Skeletal muscle tissue (tissue), 4 donors: Measurements from ENCODE around the gene COQ7. TPM values are rescaled to one million over a fixed set of nuclear protein-coding genes. Genes with fewer than 3 reads are reported as not detected.

Source experiments
- H3K27ac ChIP-seq: one replicate; pipeline ENCODE4 v1.7.0; 2013; ENCODE audit warnings: mild to moderate bottlenecking, low read depth, low read length, inconsistent platforms
- H3K27me3 ChIP-seq, 3 donors: one replicate each; pipeline ENCODE4 v1.7.0; 2013; ENCODE audit warnings: low read length in 3 of 3; ENCODE audit not compliant: control insufficient read depth in 3 of 3, insufficient read depth in 3 of 3
- H3K36me3 ChIP-seq, 3 donors: one replicate each; pipeline ENCODE4 v1.7.0; 2013; ENCODE audit warnings: low read length in 3 of 3; ENCODE audit not compliant: control insufficient read depth in 3 of 3, insufficient read depth in 3 of 3
- H3K4me1 ChIP-seq, 3 donors: one replicate each; pipeline ENCODE4 v1.7.0; 2013; ENCODE audit warnings: low read length in 3 of 3, mild to moderate bottlenecking in 3 of 3; ENCODE audit not compliant: control insufficient read depth in 3 of 3, insufficient read depth in 3 of 3
- H3K4me3 ChIP-seq, 3 donors: one replicate each; pipeline ENCODE4 v1.7.0; 2013; ENCODE audit warnings: low read length in 3 of 3
- H3K9ac ChIP-seq, 3 donors: one replicate each; pipeline ENCODE4 v1.7.0; 2013; ENCODE audit warnings: low read length in 3 of 3, mild to moderate bottlenecking in 3 of 3, moderate library complexity in 2 of 3, low read depth in 1 of 3
- H3K9me3 ChIP-seq, 3 donors: one replicate each; pipeline ENCODE4 v1.7.0; 2013; ENCODE audit warnings: low read length in 3 of 3; ENCODE audit not compliant: control insufficient read depth in 3 of 3
- total RNA-seq: library from RNA; depleted of rRNA; stranded (reverse); fragments of >200 nt; gene quantifications from one replicate; pipeline ENCODE4 v1.2.3, GENCODE V29; 2014
- donor health status: Osteomylitis.

COQ7 gene
- total RNA-seq, 1 donor from 2014 or later = 25.1 TPM

DNA sequence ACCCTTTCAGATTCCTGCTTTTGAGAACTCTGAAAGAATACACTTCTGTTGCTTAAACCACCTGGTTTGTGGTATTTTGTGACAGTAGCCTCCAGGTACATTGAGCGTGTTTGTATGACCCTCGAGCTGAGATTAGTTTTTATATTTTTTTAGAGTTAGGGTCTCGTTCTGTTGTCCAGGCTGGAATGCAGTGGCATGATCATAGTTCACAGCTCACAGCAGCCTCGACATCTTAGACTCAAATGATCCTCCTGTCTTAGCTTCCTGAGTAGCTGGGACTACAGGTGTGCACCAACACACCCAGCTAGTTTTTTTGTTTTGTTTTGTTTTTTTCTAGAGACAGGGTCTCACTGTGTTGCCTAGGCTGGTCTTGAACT lies 41.9 kb downstream of the COQ7 start:
- Histone ChIP-seq H3K36me3 (no peaks in the 10 kb centered on the region), H3K9ac (no peak overlapping the region), H3K4me1 (peaks cover 0 to 8% (median 7%) of the 10 kb centered on the region in 3 donors), H3K27me3 (no peaks in the 10 kb centered on the region), H3K9me3 (no peaks in the 10 kb centered on the region), H3K4me3 (no peak overlapping the region), H3K27ac (no peak overlapping the region)

DNA sequence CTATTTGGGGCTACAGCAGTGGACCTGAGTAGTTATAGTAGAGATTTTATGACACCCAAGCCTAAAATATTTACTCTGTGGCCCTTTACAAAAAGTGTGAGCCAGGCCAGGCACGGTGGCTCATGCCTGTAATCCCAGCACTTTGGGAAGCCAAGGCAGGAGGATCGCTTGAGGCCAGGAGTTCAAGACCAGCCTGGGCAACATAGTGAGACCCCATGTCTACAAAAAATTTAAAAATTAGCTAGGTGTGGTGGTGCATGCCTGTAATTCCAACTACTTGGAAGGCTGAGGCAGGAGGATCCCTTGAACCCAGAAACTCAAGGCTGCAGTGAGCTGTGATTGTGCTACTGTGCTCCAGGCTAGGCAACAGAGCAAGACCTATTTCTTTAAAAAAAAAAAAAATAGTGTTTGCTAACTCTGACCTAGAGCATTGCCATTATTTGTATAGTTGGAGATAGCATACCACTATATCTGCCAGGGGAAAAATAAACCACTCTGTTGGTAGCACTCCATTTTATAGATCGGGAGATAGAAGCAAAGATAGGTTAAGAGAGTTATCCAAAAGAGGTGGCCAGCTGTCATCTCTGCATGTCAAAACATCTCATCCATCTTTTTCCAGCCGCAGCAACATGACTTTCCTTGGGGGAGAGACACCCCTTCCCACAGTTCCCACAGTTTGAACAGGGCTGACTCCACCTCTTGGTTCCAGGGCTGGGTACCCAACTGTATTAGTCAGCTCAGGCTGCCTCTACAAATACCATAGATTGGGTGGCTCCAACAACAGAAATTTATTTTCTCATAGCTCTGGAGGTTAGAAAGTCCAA lies 43.3 kb downstream of the COQ7 start:
- H3K9me3 ChIP-seq = no peaks in the 10 kb centered on the region
- H3K27ac ChIP-seq = no peak overlapping the region
- no peak overlapping the region for H3K9ac ChIP-seq
- H3K4me1 ChIP-seq = peaks cover 9 to 23% (median 19%) of the 10 kb centered on the region in 3 donors
- H3K36me3 ChIP-seq = peaks cover 0 to 9% (median 3%) of the 10 kb centered on the region in 3 donors
- H3K27me3 ChIP-seq = no peaks in the 10 kb centered on the region
- no peak overlapping the region for H3K4me3 ChIP-seq

DNA sequence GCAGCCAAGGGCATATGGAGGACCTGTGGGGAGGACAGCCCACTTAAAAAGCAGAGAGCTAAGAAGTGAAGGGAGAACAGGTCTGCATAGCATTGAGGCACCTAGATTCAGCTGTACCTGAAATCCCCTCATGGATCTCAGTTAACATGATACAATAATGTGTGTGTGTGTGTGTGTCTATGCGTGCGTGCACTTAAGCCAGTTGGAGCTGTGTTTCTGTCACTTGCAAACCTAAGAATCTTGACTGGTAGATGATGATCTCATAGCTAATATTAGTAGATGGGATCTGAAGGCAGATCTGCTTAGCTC lies 44.6 kb downstream of the COQ7 start:
- Histone ChIP-seq H3K27ac (no peak overlapping the region), H3K9me3 (no peaks in the 10 kb centered on the region), H3K27me3 (no peaks in the 10 kb centered on the region), H3K36me3 (peaks cover 2 to 12% (median 7%) of the 10 kb centered on the region in 3 donors), H3K4me3 (peak overlapping the region in 1 of 3 donors; percentile 13), H3K4me1 (peaks cover 21 to 27% (median 25%) of the 10 kb centered on the region in 3 donors), H3K9ac (no peak overlapping the region)

DNA sequence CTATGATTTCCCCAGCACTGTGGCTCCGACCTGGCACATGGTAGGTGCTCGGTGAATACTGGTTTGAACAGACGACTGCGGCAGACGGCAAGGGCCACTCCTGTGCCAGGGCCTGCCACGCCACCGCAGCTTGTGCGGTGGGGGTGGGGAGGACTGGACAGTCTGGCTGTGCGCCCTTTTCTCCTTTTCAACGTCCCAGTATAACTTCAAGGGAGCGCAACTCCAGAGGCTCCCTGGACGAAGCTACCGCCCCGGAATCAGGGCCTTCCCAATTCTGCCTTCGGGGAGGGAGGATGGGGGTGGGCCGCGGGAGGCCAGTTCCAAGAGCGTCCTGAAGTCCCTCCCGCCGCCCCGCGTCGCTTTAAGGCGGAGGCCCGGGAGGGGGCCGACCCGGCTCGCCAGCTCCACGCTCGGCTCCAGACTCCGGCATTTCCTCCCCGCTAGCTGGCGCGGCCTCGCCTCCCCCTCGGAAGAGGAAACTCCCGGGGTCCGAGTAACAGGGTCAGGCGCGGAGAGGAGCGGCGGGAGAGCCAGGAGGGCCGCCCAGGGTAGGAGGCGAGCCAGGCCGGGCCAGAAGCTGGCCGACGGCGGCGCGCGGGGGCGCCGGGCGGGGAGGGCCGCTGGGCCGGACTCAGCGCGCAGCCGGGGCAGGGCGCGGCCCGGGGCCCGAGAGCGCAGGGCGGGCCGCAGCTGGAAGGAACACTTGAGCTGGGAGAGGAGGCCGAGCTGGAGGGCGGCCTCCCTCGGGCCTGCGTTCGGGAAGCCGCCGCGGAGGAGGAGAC lies 46.4 kb downstream of the COQ7 start, which contains the start of gene ITPRIPL2:
Gene ITPRIPL2 (plus strand): TSS at position 388 of the 782 bp plus-strand sequence. CDS start 498 bp downstream, outside the sequence.
- Histone ChIP-seq H3K9ac (peak within 1 kb of the TSS; percentile 84 to 89 (median 85)), H3K27me3 (no peaks in the 10 kb centered on the region), H3K9me3 (no peaks in the 10 kb centered on the region), H3K36me3 (peaks cover 2 to 12% (median 7%) of the 10 kb centered on the region in 3 donors), H3K4me3 (peak within 1 kb of the TSS; percentile 77 to 83 (median 83)), H3K27ac (peak within 1 kb of the TSS; percentile 90), H3K4me1 (peaks cover 30 to 34% (median 34%) of the 10 kb centered on the region in 3 donors)

DNA sequence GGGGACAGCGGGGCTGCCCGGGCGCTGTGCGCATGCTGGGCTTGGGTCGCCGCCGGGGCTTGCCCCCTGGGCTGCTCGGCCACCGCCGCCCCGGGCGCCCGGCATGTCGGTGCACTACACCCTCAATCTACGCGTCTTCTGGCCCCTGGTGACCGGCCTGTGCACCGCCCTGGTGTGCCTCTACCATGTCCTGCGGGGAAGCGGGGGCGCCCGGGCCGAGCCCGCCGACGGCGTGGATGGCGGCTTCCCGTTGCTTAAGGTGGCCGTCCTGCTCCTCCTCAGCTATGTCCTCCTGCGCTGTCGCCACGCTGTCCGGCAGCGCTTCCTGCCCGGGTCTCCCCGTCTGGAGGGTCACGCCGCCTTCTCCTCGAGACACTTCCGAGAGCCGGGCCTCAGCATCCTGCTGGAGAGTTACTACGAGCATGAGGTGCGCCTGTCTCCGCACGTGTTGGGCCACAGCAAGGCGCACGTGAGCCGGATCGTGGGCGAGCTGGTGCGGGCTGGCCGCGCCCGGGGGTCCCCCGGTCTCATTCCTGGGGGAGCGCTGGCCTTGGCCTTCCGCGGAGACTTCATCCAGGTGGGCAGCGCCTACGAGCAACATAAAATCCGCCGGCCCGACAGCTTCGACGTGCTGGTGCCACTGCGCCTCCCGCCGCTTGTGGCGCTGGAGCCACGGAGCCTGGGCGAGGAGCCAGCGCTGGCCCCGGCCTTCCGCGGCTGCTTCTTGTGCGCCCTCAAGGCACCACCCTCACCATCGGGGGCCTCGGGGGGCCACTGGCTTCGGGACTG lies 47.1 kb downstream of the COQ7 start:
- Histone ChIP-seq H3K27ac (peak overlapping the region; percentile 90), H3K4me3 (peak overlapping the region; percentile 77 to 83 (median 83)), H3K36me3 (peaks cover 2 to 12% (median 7%) of the 10 kb centered on the region in 3 donors), H3K4me1 (peaks cover 36 to 42% (median 40%) of the 10 kb centered on the region in 3 donors), H3K27me3 (no peaks in the 10 kb centered on the region), H3K9ac (peak overlapping the region; percentile 84 to 89 (median 85)), H3K9me3 (no peaks in the 10 kb centered on the region)

DNA sequence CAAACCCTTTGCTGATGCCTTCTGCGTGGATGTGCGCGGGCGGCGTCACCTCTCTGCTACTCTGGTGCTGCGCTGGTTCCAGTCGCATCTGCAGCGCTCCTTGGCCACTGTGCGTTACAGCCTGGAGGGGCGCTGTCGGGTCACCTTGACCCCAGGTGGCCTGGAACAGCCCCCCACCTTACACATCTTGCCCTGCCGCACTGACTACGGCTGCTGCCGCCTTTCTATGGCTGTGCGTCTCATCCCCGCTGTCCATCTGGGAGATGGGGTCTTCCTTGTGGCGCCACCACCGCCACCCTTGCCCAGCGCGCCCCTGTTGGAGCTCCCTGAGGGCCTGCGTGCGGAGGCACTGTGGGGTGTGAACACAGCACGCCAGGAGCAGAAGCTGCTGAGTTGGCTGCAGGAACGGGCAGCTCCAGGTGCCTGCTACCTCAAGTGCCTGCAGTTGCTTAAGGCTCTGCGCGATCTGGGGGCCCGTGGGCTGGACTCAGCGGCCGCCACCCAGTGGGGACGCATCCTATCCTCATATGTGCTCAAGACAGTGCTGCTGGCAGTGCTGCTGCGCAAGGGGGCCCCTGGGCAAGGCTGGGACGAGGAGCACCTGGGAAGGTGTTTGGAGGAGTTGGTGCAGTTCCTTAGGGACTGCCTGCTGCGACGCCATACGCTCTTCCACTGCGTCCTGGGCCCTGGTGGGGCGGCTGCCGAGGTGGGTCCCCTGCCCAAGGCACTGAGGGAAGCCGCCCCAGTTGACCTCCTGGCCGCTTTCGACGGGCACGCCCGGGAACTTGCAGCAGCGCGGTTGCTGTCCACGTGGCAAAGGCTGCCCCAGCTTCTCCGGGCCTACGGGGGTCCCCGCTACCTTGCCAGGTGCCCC lies 48.0 kb downstream of the COQ7 start:
- Histone ChIP-seq H3K27me3 (no peaks in the 10 kb centered on the region), H3K4me1 (peaks cover 36 to 49% (median 40%) of the 10 kb centered on the region in 3 donors), H3K9me3 (no peaks in the 10 kb centered on the region), H3K27ac (peak overlapping the region; percentile 90), H3K36me3 (peaks cover 2 to 12% (median 7%) of the 10 kb centered on the region in 3 donors), H3K4me3 (peak overlapping the region; percentile 77 to 83 (median 83)), H3K9ac (peak overlapping the region in 2 of 3 donors; percentile 85 to 89)

DNA sequence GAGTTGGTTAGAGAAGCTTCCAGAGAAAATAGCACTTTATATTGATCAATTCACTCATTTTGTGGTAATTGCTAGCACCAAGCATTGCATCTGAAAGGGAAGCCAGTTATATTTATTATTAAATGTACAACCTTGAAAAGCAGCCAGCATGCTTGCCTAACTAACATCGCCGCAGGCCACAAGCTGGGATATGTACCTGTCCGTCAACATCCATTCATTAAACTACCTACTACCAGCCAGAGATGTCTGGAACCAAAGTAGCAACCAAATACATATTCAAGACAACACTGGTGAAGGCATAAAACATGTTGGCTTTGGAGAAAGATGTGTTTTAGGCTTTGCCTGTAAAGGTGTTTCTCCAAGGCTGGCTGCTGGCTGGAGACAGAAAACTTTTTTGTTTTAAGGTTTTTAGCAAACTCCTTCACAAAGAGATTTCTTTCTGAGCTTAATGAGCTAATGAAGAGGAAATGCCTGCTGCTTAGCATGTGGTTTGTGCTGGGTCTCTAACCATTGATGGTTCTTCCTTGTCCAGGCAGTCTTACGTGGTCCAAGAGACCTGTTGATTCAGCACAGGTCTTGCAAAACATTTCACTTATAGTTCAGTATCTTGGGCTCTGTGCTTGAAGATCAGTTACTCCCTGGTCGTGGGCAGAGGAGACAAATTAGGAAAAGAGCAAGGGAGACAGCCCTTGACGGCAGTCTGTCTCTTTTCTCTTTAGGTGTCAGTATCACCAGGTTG lies 49.5 kb downstream of the COQ7 start:
- Histone ChIP-seq H3K4me3 (peak overlapping the region in 2 of 3 donors; percentile 9 to 10), H3K27ac (peak overlapping the region; percentile 54), H3K9ac (peak overlapping the region in 2 of 3 donors; percentile 1 to 9), H3K4me1 (peaks cover 36 to 49% (median 40%) of the 10 kb centered on the region in 3 donors), H3K9me3 (no peaks in the 10 kb centered on the region), H3K27me3 (no peaks in the 10 kb centered on the region), H3K36me3 (peaks cover 7 to 12% (median 7%) of the 10 kb centered on the region in 3 donors)

DNA sequence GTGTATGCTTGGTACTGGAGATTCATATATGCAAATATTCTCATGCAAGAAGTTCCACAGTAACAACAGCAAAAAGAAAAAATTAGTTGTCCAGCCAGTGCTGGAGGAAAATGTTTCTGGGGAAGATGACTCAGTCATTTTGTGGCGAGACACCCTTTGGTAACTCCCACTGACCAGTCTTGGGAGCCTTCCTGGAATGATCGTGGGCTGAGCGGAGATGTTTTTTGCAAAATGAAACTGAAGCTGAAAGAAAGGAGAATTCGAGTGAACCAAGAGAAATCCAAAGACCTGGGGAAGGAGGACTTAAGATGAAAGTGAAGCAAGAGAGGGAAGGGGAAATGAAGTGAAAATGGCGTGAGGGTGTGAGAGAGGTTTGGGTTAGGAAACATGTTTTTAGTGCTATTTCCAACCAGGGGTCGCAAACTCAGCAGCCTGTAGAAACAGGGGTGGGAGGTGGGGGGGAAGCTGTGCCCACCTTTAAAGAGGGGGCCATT lies 51.6 kb downstream of the COQ7 start:
- H3K9me3 ChIP-seq = no peaks in the 10 kb centered on the region
- peaks cover 7 to 12% (median 9%) of the 10 kb centered on the region in 3 donors for H3K36me3 ChIP-seq
- peak overlapping the region; percentile 26 to 52 (median 45) for H3K9ac ChIP-seq
- H3K4me3 ChIP-seq = peak overlapping the region; percentile 8 to 70 (median 55)
- no peaks in the 10 kb centered on the region for H3K27me3 ChIP-seq
- peaks cover 38 to 55% (median 41%) of the 10 kb centered on the region in 3 donors for H3K4me1 ChIP-seq
- H3K27ac ChIP-seq = peak overlapping the region; percentile 91
